Fibroblast of lung (primary cell): ENCODE measurements around the gene PLSCR2.

Experiments used
- EZH2 ChIP-seq: IDR thresholded peaks from 2 replicates; pipeline ENCODE4 v1.5.1; 2012; ENCODE audit warnings: low read length, control low read depth, mild to moderate bottlenecking; ENCODE audit errors: missing control alignments
- TF ChIP-seq, protein P1 (sequence below), 2 donors: IDR thresholded peaks in 1 of 2; conservative IDR thresholded peaks in 1 of 2; 1 replicate in 1 of 2; 2 replicates in 1 of 2; pipeline ENCODE4 v1.5.1; 2011 to 2012; ENCODE audit warnings: low read length in 2 of 2, control low read depth in 1 of 2, inconsistent platforms in 1 of 2, low read depth in 1 of 2, mild to moderate bottlenecking in 1 of 2

DNA sequence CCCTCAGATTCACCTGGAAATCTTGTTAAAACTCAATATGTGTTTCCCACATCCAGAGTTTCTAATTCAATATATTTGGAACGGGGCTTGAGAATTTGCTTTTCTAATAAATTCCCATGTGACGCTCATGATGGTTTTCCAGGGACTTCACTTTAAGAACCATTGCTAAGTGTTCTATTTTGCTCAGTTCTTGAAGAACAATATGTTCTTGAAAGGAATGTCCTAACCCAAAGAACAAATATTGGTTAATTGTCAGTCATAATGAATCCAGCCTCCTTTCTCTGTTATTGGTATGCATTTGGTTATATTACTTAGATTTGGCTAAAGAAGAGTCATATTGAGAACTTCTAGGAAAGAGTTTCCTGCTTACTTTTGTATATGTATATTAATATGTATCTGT lies 4.4 kb upstream of the PLSCR2 start:
- TF ChIP-seq, protein P1, sequence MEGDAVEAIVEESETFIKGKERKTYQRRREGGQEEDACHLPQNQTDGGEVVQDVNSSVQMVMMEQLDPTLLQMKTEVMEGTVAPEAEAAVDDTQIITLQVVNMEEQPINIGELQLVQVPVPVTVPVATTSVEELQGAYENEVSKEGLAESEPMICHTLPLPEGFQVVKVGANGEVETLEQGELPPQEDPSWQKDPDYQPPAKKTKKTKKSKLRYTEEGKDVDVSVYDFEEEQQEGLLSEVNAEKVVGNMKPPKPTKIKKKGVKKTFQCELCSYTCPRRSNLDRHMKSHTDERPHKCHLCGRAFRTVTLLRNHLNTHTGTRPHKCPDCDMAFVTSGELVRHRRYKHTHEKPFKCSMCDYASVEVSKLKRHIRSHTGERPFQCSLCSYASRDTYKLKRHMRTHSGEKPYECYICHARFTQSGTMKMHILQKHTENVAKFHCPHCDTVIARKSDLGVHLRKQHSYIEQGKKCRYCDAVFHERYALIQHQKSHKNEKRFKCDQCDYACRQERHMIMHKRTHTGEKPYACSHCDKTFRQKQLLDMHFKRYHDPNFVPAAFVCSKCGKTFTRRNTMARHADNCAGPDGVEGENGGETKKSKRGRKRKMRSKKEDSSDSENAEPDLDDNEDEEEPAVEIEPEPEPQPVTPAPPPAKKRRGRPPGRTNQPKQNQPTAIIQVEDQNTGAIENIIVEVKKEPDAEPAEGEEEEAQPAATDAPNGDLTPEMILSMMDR (conservative IDR thresholded peaks at IDR 0.05 in 1 of 2, IDR thresholded peaks at IDR 0.05 in 1 of 2; ENCODE audit: low read depth in 1 of 2, low read length in 2 of 2), result no peak
- TF ChIP-seq EZH2, result no peak
